ENCODE results near the gene TRIP4. TPM values are rescaled to one million over a fixed set of nuclear protein-coding genes. Genes with fewer than 3 reads are reported as not detected.
"Not testable (repeated sequence)": the region's sequence is repeated elsewhere in the genome, so short reads cannot be mapped to it uniquely, and the experiment has no call there.

Gene TRIP4
- total RNA-seq, 1 donor, result 11.8 TPM

- DNase-seq (ENCODE audit: low read depth), result no peak
- peak overlapping the region; percentile 95 for H3K4me3 ChIP-seq (ENCODE audit: low read depth, low read length)
- no peak for TF ChIP-seq CTCF (IDR thresholded peaks at IDR 0.05; ENCODE audit: insufficient read depth, low read length)
Observed at GRCh38 chr15:64356710-64357040, 31.0 kb upstream of the TRIP4 start.

- H3K4me3 ChIP-seq (ENCODE audit: low read depth, low read length), result no peak overlapping the region
- no peak for TF ChIP-seq CTCF (IDR thresholded peaks at IDR 0.05; ENCODE audit: insufficient read depth, low read length)
- no peak for DNase-seq (ENCODE audit: low read depth)
Observed at GRCh38 chr15:64361259-64361658, 26.4 kb upstream of the TRIP4 start.

GRCh38 chr15:64369078-64369607, 18.5 kb upstream of the TRIP4 start:
- H3K4me3 ChIP-seq (ENCODE audit: low read depth, low read length), result no peak overlapping the region
- no peak for TF ChIP-seq CTCF (IDR thresholded peaks at IDR 0.05; ENCODE audit: insufficient read depth, low read length)
- no peak for DNase-seq (ENCODE audit: low read depth)

GRCh38 chr15:64371383-64371782, 16.3 kb upstream of the TRIP4 start:
- not testable (repeated sequence) for H3K4me3 ChIP-seq (ENCODE audit: low read depth, low read length); DNase-seq (ENCODE audit: low read depth)

GRCh38 chr15:64373360-64373759, 14.3 kb upstream of the TRIP4 start:
- no peak for TF ChIP-seq CTCF (IDR thresholded peaks at IDR 0.05; ENCODE audit: insufficient read depth, low read length)
- H3K4me3 ChIP-seq (ENCODE audit: low read depth, low read length), result no peak overlapping the region

GRCh38 chr15:64379216-64379960, 8.2 kb upstream of the TRIP4 start:
- no peak for DNase-seq (ENCODE audit: low read depth)
- no peak for TF ChIP-seq CTCF (IDR thresholded peaks at IDR 0.05; ENCODE audit: insufficient read depth, low read length)
- no peak overlapping the region for H3K4me3 ChIP-seq (ENCODE audit: low read depth, low read length)

More at GRCh38 chr15:64373360-64373759, 14.3 kb upstream of the TRIP4 start:
- no peak for DNase-seq (ENCODE audit: low read depth)

GRCh38 chr15:64380130-64380870, 7.3 kb upstream of the TRIP4 start:
- not testable (repeated sequence) for DNase-seq (ENCODE audit: low read depth)
- H3K4me3 ChIP-seq (ENCODE audit: low read depth, low read length), result peak overlapping the region; percentile 80
